K562 (cell line): ENCODE data around the gene CFL1. TPM values are rescaled to one million over a fixed set of nuclear protein-coding genes. Genes with fewer than 3 reads are reported as not detected.

Source experiments
- BRCA1 ChIP-seq, 2 experiments: fragments of 450-650 bp in 1 of 2; sonication (generic) in 1 of 2; formaldehyde crosslinking in 1 of 2; IDR thresholded peaks; 2 replicates each; pipeline versions ENCODE4 v1.5.0 to v1.6.1; 2017 to 2020; ENCODE audit warnings: mild to moderate bottlenecking in 1 of 2, missing genetic modification reagents in 1 of 2
- BRD4 ChIP-seq: fragments of 200-600 bp; sonication (generic); IDR thresholded peaks from 2 replicates; pipeline ENCODE4 v1.6.1; 2017; ENCODE audit warnings: inconsistent platforms
- BRF1 ChIP-seq: IDR thresholded peaks from 3 replicates; pipeline ENCODE4 v1.6.1; 2011; ENCODE audit warnings: borderline replicate concordance, mild to moderate bottlenecking; ENCODE audit not compliant: insufficient read length; ENCODE audit errors: extremely low read depth
- CHD4 ChIP-seq: fragments of 200-600 bp; sonication (generic); IDR thresholded peaks from 3 replicates; pipeline ENCODE4 v1.6.1; 2012; ENCODE audit warnings: low read depth, mild to moderate bottlenecking, mixed read lengths, low read length, inconsistent platforms; ENCODE audit not compliant: insufficient read depth, insufficient replicate concordance, poor library complexity, severe bottlenecking
- DIDO1 ChIP-seq: fragments of 450-650 bp; IDR thresholded peaks from 2 replicates; pipeline ENCODE4 v1.6.1; 2016; ENCODE audit warnings: low read depth, missing biosample characterization, missing genetic modification characterization
- ELF2 ChIP-seq: fragments of 250-450 bp; sonication (Bioruptor Pico); IDR thresholded peaks from 2 replicates; pipeline ENCODE4 v1.5.0; 2021; ENCODE audit warnings: mild to moderate bottlenecking
- HDAC8 ChIP-seq: fragments of 450-650 bp; IDR thresholded peaks from 2 replicates; pipeline ENCODE4 v1.6.1; 2016; ENCODE audit warnings: mild to moderate bottlenecking, missing genetic modification characterization, moderate library complexity, missing compliant biosample characterization
- HDGF ChIP-seq: fragments of 450-650 bp; IDR thresholded peaks from 2 replicates; pipeline ENCODE4 v1.6.1; 2016
- HMGN3 ChIP-seq: IDR thresholded peaks from 2 replicates; pipeline ENCODE4 v1.6.1; 2011; ENCODE audit warnings: borderline replicate concordance, low read depth, mild to moderate bottlenecking, mixed read lengths, low read length; ENCODE audit not compliant: insufficient read length; ENCODE audit errors: extremely low read depth
- JUN ChIP-seq, 2 experiments: sonication (generic) in 1 of 2; formaldehyde crosslinking in 1 of 2; IDR thresholded peaks; 2 replicates each; pipeline versions ENCODE4 v1.6.1 to v1.8.0; 2012 to 2022; ENCODE audit warnings: borderline replicate concordance in 2 of 2, mild to moderate bottlenecking in 2 of 2, improper control_type of control experiment in 1 of 2, low read depth in 1 of 2, low read length in 1 of 2, missing genetic modification reagents in 1 of 2
- KAT7 ChIP-seq: sonication (generic); formaldehyde crosslinking; IDR thresholded peaks from 2 replicates; pipeline ENCODE4 v1.8.0; 2022; ENCODE audit warnings: missing genetic modification reagents, mild to moderate bottlenecking, borderline replicate concordance
- L3MBTL2 ChIP-seq: fragments of 450-650 bp; IDR thresholded peaks from 2 replicates; pipeline ENCODE4 v1.6.1; 2016; ENCODE audit warnings: mild to moderate bottlenecking, moderate library complexity
- NCOA2 ChIP-seq, 2 experiments: fragments of 450-650 bp; IDR thresholded peaks; 2 replicates each; pipeline ENCODE4 v1.6.1; 2018; ENCODE audit warnings: mild to moderate bottlenecking in 2 of 2, moderate library complexity in 1 of 2; ENCODE audit not compliant: partially characterized antibody in 2 of 2
- POLR2AphosphoS5 ChIP-seq: IDR thresholded peaks from 2 replicates; pipeline ENCODE4 v1.6.1; 2011; ENCODE audit warnings: mild to moderate bottlenecking, low read depth, low read length, moderate library complexity; ENCODE audit not compliant: control insufficient read depth, insufficient read depth
- POLR3A ChIP-seq: IDR thresholded peaks from 2 replicates; pipeline ENCODE4 v1.6.1; 2011; ENCODE audit warnings: borderline replicate concordance, mild to moderate bottlenecking, moderate library complexity; ENCODE audit not compliant: insufficient read length, insufficient read depth; ENCODE audit errors: extremely low read depth
- SIN3A ChIP-seq, 2 experiments: fragments of 150-350 bp in 1 of 2; IDR thresholded peaks; 2 replicates each; pipeline ENCODE4 v1.6.1; 2011 to 2016; ENCODE audit warnings: borderline replicate concordance in 2 of 2, low read depth in 2 of 2, low read length in 2 of 2, mild to moderate bottlenecking in 2 of 2, moderate library complexity in 2 of 2; ENCODE audit not compliant: control insufficient read depth in 1 of 2
- SIRT6 ChIP-seq: IDR thresholded peaks from one replicate; pipeline ENCODE4 v1.6.1; 2012; ENCODE audit warnings: low read depth, mild to moderate bottlenecking, control low read depth, inconsistent platforms, low read length, moderate library complexity
- SMARCB1 ChIP-seq: IDR thresholded peaks from 2 replicates; pipeline ENCODE4 v1.6.1; 2011; ENCODE audit warnings: improper control_type of control experiment, low read depth; ENCODE audit not compliant: insufficient read length
- ZNF217 ChIP-seq: sonication (generic); formaldehyde crosslinking; IDR thresholded peaks from 2 replicates; pipeline ENCODE4 v1.8.0; 2022; ENCODE audit warnings: mild to moderate bottlenecking, missing genetic modification reagents
- ZNF507 ChIP-seq: conservative IDR thresholded peaks from 2 replicates; pipeline ENCODE4 v1.6.1; 2017; ENCODE audit warnings: missing genetic modification characterization, missing compliant biosample characterization
- ZNF764 ChIP-seq: fragments of 250-450 bp; sonication (Bioruptor Pico); IDR thresholded peaks from 2 replicates; pipeline ENCODE4 v1.4.0; 2020; ENCODE audit warnings: low read depth, mild to moderate bottlenecking, moderate library complexity
- polyA plus RNA-seq, 8 experiments: library from polyadenylated mRNA; depleted of rRNA in 4 of 8; stranded (reverse) in 5 of 8; unstranded in 3 of 8; fragments of >200 nt; fragmentation: Nextera tagmentation in 2 of 8; fragmentation: Illumina TruSeq in 1 of 8; extraction: Ambion mirVana in 2 of 8; extraction: Trizol in 1 of 8; gene quantifications; 2 replicates each; pipeline versions ENCODE4 v1.2.1 to v1.2.3, GENCODE V29; 2011 to 2014; ENCODE audit warnings: inconsistent platforms in 1 of 8, missing spikeins in 1 of 8
- total RNA-seq, 7 experiments: library from RNA; depleted of rRNA in 6 of 7; stranded (reverse); fragments of >200 nt in 6 of 7; fragmentation: Illumina TruSeq in 2 of 7; extraction: Trizol in 2 of 7; gene quantifications; 2 replicates each; pipeline versions ENCODE4 v1.2.1 to v1.2.3, GENCODE V29; 2011 to 2021; ENCODE audit warnings: low replicate concordance in 1 of 7
- TF ChIP-seq, protein P1 (sequence below), 2 experiments: fragments of 450-650 bp in 1 of 2; sonication (generic) in 1 of 2; formaldehyde crosslinking in 1 of 2; IDR thresholded peaks in 1 of 2; conservative IDR thresholded peaks in 1 of 2; 2 replicates each; pipeline versions ENCODE4 v1.6.1 to v1.8.1; 2016 to 2023; ENCODE audit warnings: mild to moderate bottlenecking in 2 of 2, moderate library complexity in 2 of 2, inconsistent platforms in 1 of 2, missing genetic modification reagents in 1 of 2
- TF ChIP-seq, protein P2 (sequence below): IDR thresholded peaks from 2 replicates; pipeline ENCODE4 v1.6.1; 2014; ENCODE audit warnings: antibody characterized with exemption
- TF ChIP-seq, protein P3 (sequence below): fragments of 250-450 bp; sonication (Bioruptor Pico); IDR thresholded peaks from 2 replicates; pipeline ENCODE4 v1.8.0; 2022; ENCODE audit warnings: inconsistent platforms, mild to moderate bottlenecking, moderate library complexity, borderline replicate concordance

The CFL1 gene
- total and polyA plus RNA-seq, 9 of the 15 experiments (the other 6 are each of a cell fraction or from before 2014, with no cell fraction given): 105 to 1,101 (median 859) TPM

GRCh38 chr11:65859812-65860277 lies 1.9 kb upstream of the CFL1 start (continued):
- TF ChIP-seq, protein P1, sequence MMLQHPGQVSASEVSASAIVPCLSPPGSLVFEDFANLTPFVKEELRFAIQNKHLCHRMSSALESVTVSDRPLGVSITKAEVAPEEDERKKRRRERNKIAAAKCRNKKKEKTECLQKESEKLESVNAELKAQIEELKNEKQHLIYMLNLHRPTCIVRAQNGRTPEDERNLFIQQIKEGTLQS (IDR thresholded peaks at IDR 0.05): no peak
- TF ChIP-seq, protein P1 (CRISPR knock-in tag; conservative IDR thresholded peaks at IDR 0.05): no peak
- TF ChIP-seq HDGF (peak; percentile 92; the same call in 1 of the 2 replicates), ZNF507 (tag) (no peak), SMARCB1 (no peak), SIN3A (IDR thresholded peaks at IDR 0.05; ENCODE audit: borderline replicate concordance in 2 of 2, control insufficient read depth in 1 of 2, low read depth in 2 of 2, low read length in 2 of 2) (no peak; a peak in 1 of 4 replicates), ELF2 (CRISPR knock-in tag) (no peak), NCOA2 (IDR thresholded peaks at IDR 0.05; ENCODE audit: partially characterized antibody in 2 of 2) (no peak), JUN (IDR thresholded peaks at IDR 0.05; ENCODE audit: borderline replicate concordance, low read depth, low read length) (no peak), JUN (CRISPR knock-in tag; IDR thresholded peaks at IDR 0.05; ENCODE audit: borderline replicate concordance) (no peak), HMGN3 (no peak), L3MBTL2 (no peak), BRD4 (peak; percentile 91), ZNF217 (CRISPR knock-in tag) (no peak), HDAC8 (tag) (no peak), CHD4 (no peak), DIDO1 (no peak), BRCA1 (IDR thresholded peaks at IDR 0.05) (no peak), BRCA1 (CRISPR knock-in tag; IDR thresholded peaks at IDR 0.05) (no peak), ZNF764 (CRISPR knock-in tag) (no peak), POLR2AphosphoS5 (no peak), BRF1 (no peak), KAT7 (CRISPR knock-in tag) (no peak), SIRT6 (no peak), POLR3A (no peak)
- TF ChIP-seq, protein P2, sequence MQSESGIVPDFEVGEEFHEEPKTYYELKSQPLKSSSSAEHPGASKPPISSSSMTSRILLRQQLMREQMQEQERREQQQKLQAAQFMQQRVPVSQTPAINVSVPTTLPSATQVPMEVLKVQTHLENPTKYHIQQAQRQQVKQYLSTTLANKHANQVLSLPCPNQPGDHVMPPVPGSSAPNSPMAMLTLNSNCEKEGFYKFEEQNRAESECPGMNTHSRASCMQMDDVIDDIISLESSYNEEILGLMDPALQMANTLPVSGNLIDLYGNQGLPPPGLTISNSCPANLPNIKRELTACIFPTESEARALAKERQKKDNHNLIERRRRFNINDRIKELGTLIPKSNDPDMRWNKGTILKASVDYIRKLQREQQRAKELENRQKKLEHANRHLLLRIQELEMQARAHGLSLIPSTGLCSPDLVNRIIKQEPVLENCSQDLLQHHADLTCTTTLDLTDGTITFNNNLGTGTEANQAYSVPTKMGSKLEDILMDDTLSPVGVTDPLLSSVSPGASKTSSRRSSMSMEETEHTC: no peak
- TF ChIP-seq, protein P3, sequence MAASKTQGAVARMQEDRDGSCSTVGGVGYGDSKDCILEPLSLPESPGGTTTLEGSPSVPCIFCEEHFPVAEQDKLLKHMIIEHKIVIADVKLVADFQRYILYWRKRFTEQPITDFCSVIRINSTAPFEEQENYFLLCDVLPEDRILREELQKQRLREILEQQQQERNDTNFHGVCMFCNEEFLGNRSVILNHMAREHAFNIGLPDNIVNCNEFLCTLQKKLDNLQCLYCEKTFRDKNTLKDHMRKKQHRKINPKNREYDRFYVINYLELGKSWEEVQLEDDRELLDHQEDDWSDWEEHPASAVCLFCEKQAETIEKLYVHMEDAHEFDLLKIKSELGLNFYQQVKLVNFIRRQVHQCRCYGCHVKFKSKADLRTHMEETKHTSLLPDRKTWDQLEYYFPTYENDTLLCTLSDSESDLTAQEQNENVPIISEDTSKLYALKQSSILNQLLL (CRISPR knock-in tag): no peak
